Suprapubic skin (tissue), 4 donors: ENCODE data around the gene PRRX2.

ENCODE experiments used
- POLR2A ChIP-seq, 2 donors: fragments of 450-650 bp; IDR thresholded peaks; one replicate each; pipeline ENCODE4 v1.6.1; 2017; ENCODE audit warnings: antibody characterized with exemption in 2 of 2, mild to moderate bottlenecking in 2 of 2, moderate library complexity in 2 of 2
- POLR2AphosphoS5 ChIP-seq, 3 donors: sonication (generic); formaldehyde crosslinking; IDR thresholded peaks; one replicate each; pipeline ENCODE4 v1.6.1; 2017; ENCODE audit warnings: antibody characterized with exemption in 3 of 3
- TF ChIP-seq, protein P1 (sequence below), 2 donors: fragments of 200-600 bp in 1 of 2; fragments of 450-650 bp in 1 of 2; sonication (generic) in 1 of 2; IDR thresholded peaks; one replicate each; pipeline ENCODE4 v1.5.1; 2016 to 2019; ENCODE audit warnings: antibody characterized with exemption in 2 of 2, mild to moderate bottlenecking in 1 of 2, moderate library complexity in 1 of 2

DNA sequence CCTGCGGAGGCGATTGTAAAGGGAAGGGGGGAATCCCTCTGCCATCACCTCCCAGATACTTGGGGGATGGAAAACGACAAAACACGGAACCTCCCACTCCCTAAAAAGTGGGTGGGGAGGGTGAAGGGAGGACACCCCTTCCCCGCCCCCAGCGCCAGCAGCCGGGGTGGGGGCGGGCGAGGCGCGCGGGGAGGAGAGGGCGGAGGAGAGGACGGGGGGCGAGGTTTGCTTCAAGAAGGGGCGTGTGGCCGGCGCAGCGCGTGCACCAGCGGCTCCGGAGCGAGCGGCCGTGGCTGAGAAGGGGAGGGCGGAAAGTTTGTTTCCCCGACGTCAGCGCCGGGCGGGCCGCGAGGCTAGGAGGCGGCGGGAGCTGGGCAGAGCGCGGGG, at the start of gene PRRX2:
- TF ChIP-seq POLR2A (IDR thresholded peaks at IDR 0.05): no peak
- TF ChIP-seq, protein P1, sequence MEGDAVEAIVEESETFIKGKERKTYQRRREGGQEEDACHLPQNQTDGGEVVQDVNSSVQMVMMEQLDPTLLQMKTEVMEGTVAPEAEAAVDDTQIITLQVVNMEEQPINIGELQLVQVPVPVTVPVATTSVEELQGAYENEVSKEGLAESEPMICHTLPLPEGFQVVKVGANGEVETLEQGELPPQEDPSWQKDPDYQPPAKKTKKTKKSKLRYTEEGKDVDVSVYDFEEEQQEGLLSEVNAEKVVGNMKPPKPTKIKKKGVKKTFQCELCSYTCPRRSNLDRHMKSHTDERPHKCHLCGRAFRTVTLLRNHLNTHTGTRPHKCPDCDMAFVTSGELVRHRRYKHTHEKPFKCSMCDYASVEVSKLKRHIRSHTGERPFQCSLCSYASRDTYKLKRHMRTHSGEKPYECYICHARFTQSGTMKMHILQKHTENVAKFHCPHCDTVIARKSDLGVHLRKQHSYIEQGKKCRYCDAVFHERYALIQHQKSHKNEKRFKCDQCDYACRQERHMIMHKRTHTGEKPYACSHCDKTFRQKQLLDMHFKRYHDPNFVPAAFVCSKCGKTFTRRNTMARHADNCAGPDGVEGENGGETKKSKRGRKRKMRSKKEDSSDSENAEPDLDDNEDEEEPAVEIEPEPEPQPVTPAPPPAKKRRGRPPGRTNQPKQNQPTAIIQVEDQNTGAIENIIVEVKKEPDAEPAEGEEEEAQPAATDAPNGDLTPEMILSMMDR (IDR thresholded peaks at IDR 0.05): no peak
- no peak for TF ChIP-seq POLR2AphosphoS5 (IDR thresholded peaks at IDR 0.05)
